PC-3 (cell line): Measurements from ENCODE around the gene CYFIP2.

Experiments
- CTCF ChIP-seq: fragments of 300-600 bp; sonication (generic); conservative IDR thresholded peaks from 2 replicates; pipeline ENCODE4 v1.5.1; 2017; ENCODE audit warnings: antibody characterized with exemption, low read depth, mild to moderate bottlenecking, low read length
- EZH2 ChIP-seq: fragments of 300-600 bp; sonication (generic); IDR thresholded peaks from one replicate; pipeline ENCODE4 v1.6.1; 2017; ENCODE audit warnings: antibody characterized with exemption, mild to moderate bottlenecking, low read length; ENCODE audit not compliant: unreplicated experiment

- TF ChIP-seq EZH2 (no peak), CTCF (no peak)
Measured at GRCh38 chr5:157265714-157266285, at the start of gene CYFIP2.
